Middle frontal gyrus (tissue), 1 donor: ENCODE data around the gene IRF4.

Experiments
- DNase-seq: peaks from one replicate; pipeline ENCODE4 v3.0.0-alpha.2; 2015; ENCODE audit warnings: low spot score; ENCODE audit errors: extremely low spot score

IRF4 gene

DNA sequence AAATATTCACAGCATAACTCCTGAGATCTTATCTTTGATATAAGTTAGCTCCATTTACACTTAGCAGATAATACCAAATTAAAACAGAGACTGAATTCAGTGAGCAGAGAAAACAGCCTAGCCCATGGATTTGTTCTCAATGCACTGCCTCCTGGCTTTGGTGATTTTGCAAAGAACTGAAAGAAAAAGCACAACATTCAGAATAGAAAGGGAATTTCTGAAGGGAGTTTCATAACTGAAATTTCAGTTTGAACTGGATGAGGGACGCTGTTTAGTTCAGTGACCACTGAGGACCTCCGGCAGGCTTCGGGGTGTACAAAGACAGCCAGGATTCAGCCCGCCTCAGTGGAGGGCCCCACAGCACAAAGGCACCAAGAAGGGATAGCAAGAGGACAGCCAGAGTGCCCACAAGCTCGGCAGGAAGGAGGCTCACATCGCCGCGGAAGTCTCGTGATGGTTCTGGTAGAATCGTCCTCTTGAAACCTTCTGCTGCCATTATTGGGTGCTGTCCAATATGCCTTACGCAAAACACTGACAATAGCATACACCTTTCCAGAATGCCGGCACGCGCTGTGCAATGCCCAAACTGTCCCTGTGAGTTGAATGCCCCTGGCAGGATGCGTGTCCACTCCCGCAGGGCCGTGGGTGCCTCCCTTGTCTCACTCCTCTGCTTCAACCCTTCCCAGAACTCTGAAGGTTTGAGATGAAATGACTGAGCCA is 9.7 kb upstream of the IRF4 start:
- DNase-seq: no peak

GRCh38 chr6:382883-383810 is 8.4 kb upstream of the IRF4 start:
- DNase-seq: no peak

DNA sequence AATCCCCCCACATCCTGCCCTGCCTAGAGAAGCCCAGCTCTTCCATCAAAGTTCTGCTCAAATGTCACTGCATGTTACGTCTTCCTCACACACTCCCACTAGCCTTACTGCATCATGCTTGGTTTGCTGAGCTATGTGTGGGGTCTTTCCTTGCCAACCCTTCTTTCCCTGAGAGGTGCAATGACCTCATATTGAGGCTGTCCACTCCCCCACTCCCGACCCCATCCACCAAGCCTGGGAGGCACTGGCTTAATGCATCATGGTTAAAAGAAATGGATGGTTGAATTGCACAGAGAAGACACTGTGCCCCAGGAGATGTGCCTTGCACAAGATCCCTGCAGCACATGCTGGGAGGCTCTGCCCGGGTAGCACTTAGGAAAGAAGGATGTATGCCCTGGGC is 7.7 kb upstream of the IRF4 start:
- DNase-seq: no peak

DNA sequence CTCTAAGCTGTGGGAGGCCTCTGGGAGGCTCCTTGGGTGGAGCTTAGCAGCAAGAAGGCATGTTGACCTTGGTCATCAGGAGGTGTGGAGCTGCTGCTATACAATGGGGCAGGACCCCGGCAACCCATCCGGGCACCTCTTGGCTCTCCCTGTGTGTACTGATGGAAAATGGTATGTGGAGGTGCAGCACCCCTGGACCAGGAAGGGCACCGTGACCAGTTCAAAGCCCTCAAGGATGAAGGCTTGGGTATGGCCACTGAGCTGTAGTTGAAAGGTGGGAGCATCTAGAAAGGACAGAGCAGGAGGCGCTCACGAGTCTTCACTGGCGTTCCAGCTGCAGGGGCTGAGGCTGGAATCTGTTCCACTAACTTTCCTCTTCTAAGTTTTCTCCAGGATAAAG is 6.7 kb upstream of the IRF4 start:
- DNase-seq: no peak

GRCh38 chr6:385614-386013 is 5.9 kb upstream of the IRF4 start:
- DNase-seq: no peak

- DNase-seq: no peak
Measured at GRCh38 chr6:386688-387266, 4.8 kb upstream of the IRF4 start.

DNA sequence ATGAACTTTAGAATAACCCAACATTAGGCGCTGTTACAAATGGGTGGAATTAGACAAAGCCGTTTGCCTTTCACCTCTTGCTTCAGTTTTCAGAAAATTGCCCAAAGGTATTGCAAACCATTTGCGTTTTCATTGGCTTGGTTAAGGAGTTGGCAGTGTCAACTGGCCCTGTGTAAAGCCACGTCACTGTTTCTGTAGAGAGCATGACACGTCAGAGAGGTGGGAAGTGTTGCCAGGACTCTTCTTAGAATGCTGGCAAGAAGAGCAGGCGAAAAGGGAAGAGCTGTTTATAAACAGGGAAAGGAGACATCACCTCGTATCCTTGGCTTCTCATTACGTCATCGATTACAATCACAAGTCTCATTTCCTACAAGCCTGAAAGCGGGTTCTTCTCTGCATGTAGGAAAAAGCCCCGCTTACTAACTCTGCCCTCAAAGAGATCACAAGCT is 4.2 kb upstream of the IRF4 start:
- no peak for DNase-seq

- no peak for DNase-seq
Measured at GRCh38 chr6:388202-388903, 3.2 kb upstream of the IRF4 start.

DNA sequence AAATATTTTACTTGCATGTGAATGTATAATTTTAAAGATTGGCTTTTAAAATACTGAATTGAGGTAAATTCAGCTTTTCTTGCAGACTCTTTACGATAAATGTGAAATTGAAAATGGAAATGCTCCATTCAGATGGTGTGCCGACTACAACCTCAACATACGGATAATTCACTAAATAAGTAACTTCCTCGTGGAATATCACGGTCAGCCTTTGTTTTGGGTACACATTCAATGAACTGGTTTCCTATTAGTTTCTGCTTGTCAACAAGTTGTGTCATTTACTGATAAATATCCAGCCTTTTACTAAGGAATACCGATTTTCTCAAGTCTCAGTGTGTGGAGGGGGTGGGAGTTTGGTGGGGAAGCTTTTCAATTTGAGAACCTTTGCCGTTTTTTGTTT is 2.4 kb upstream of the IRF4 start:
- DNase-seq: no peak

- DNase-seq: no peak
Measured at GRCh38 chr6:389622-390021, 1.9 kb upstream of the IRF4 start.

DNA sequence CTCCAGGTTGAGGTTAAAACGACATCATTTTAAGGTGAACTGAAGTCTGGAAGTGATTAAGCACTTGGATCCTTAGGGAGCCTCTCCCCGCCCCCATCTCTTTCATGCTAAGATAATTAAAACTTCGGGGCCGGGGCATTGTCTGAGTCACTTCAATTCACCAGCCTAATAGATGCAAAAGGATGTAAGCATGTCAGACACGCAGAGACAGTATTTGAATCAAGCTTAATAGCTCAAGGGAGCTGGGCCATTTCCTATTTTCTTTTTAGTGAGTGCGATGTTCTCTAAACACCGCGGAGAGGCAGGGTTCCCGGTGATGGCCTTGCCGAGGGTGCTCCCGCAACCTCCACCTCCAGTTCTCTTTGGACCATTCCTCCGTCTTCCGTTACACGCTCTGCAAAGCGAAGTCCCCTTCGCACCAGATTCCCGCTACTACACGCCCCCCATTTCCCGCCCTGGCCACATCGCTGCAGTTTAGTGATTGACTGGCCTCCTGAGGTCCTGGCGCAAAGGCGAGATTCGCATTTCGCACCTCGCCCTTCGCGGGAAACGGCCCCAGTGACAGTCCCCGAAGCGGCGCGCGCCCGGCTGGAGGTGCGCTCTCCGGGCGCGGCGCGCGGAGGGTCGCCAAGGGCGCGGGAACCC is 516 bp upstream of the IRF4 start:
- DNase-seq: no peak

- no peak for DNase-seq
Measured at GRCh38 chr6:392441-393390, 1.2 kb downstream of the IRF4 start.

- DNase-seq: no peak
Measured at GRCh38 chr6:393391-394221, 2.1 kb downstream of the IRF4 start.

DNA sequence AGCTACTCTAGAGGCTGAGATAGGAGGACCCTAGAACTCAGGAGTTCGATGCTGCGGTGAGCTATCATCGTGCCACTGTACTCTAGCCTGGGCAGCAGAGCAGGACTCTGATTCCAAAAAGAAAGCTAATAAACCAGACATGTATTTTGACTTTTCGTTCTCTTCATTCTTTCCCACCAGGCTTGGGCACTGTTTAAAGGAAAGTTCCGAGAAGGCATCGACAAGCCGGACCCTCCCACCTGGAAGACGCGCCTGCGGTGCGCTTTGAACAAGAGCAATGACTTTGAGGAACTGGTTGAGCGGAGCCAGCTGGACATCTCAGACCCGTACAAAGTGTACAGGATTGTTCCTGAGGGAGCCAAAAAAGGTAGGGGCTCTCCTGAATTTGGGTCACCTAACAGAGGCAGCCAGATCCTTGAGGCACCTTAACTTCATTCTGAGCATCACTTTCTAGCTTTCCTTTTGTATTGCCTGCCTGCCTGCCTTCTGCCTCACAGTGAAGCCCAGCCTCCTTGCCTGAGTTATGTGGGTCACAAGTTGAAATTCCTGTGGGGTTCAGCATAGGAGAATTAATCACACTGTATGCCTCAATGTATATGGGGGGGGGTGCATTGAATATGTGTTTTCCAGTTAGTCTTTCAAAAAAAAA is 3.2 kb downstream of the IRF4 start:
- no peak for DNase-seq

DNA sequence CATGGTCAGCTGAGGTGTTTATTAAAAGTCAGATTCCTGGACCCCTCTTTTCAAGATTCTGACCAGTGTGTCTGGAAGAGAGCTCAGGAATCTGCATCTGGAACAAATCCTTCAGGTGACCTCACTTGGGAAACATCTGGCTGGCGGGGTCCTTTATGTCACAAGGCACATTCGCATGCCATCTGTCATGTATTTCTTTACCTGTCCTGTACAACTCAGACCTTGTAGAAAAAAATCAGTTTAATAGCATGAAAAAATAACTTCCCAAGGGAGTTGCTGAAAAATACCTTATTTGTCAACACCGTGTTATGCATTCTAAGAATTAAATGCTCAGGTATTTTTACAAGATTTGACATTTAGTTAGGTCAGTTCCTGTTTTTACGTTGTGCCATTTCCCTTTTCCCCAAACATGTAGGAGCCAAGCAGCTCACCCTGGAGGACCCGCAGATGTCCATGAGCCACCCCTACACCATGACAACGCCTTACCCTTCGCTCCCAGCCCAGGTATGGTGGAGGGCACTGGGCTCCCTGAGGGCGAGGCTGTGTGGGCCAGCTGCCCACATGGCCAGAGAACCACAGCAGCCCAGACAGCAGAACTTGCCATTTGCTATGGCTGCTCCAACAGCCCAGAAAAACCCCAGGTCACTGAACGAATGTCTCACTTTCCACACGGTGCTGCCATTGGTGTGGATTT is 4.0 kb downstream of the IRF4 start:
- DNase-seq: no peak

DNA sequence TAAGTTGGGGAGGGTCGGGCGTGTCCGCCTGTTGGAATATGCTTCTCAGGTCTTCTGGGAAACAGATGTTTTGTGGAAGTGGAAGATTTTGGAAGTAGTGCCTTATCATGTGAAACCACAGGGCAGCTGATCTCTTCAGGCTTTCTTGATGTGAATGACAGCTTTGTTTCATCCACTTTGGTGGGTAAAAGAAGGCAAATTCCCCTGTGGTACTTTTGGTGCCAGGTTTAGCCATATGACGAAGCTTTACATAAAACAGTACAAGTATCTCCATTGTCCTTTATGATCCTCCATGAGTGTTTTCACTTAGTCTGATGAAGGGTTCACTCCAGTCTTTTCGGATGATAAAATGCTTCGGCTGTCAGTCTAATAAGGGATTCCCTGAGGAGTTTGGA is 4.6 kb downstream of the IRF4 start:
- DNase-seq: no peak

DNA sequence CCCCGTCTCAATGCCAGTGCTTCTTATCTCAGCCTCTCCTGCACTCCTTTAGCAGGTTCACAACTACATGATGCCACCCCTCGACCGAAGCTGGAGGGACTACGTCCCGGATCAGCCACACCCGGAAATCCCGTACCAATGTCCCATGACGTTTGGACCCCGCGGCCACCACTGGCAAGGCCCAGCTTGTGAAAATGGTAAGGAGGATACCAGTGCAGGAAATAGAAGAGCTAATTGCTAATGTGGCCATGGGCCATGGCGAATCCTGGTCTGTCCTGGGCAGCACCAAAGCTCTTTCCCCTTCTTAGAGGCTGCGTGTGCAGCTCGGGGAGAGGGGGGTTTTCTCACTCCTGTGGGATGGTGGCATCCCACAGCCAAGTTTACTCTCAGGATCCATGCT is 5.5 kb downstream of the IRF4 start:
- no peak for DNase-seq

DNA sequence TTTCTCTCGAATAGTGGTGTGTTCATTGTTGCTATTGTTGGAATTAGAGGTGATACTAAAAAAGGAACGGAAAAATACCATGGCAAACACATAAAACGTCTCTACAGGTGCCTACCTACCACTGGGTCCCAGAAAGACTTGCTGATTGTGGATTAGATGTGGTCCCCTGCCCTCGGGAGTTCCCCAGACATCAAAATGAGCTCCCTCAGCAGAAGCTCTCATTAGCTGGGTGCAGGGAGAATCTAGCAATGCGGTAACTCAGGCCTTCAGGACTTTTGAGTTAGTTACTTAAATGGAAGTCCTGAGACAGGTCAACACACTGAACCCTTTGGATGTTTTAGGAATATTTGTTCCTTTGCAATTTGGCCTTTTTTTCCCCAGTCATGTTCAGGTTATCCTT is 6.1 kb downstream of the IRF4 start:
- no peak for DNase-seq
